PC-3 (cell line): ENCODE results near the gene SLC16A8. TPM values are rescaled to one million over a fixed set of nuclear protein-coding genes. Genes with fewer than 3 reads are reported as not detected.

Source experiments
- ATAC-seq: fragments of 200-7000 bp; cut with Tn5 transposase; 2 replicates; pipeline ENCODE4 v1.9.1; 2020; ENCODE audit warnings: mild to moderate bottlenecking, moderate library complexity
- BruUV-seq: library from RNA; stranded (reverse); fragments of 400-500 nt; replicated peaks from 2 replicates; lab custom pipeline; 2021; lab: Mats Ljungman, UMichigan
- CTCF ChIA-PET: fragments of 300-600 bp; sonication (Branson Sonifier 250); formaldehyde crosslinking; loops from one replicate; lab custom pipeline; 2022; ENCODE audit warnings: antibody characterized with exemption; lab: Charles Lee
- POLR2A ChIA-PET: fragments of 300-600 bp; sonication (Branson Sonifier 250); formaldehyde crosslinking; loops from one replicate; lab custom pipeline; 2022; ENCODE audit warnings: antibody characterized with exemption; ENCODE audit not compliant: unreplicated experiment; lab: Charles Lee
- DNase-seq: peaks from one replicate; pipeline ENCODE4 v3.0.0-alpha.2; 2015
- H2AFZ ChIP-seq: fragments of 300-600 bp; sonication (generic); 2 replicates; pipeline ENCODE4 v1.6.0; 2016; ENCODE audit warnings: antibody characterized with exemption, low read length
- H3F3A ChIP-seq: fragments of 300-600 bp; sonication (generic); one replicate; pipeline ENCODE4 v1.6.0; 2017; ENCODE audit warnings: antibody characterized with exemption, low read length, control low read depth, mild to moderate bottlenecking; ENCODE audit not compliant: unreplicated experiment
- H3K27ac ChIP-seq: fragments of 300-600 bp; sonication (generic); 2 replicates; pipeline ENCODE4 v1.5.1; 2016; ENCODE audit warnings: mild to moderate bottlenecking, low read length
- H3K27me3 ChIP-seq: fragments of 300-600 bp; sonication (generic); 2 replicates; pipeline ENCODE4 v1.6.1; 2016; ENCODE audit warnings: low read length, mixed read lengths
- H3K36me3 ChIP-seq: fragments of 300-600 bp; sonication (generic); 2 replicates; pipeline ENCODE4 v1.6.1; 2016; ENCODE audit warnings: low read depth, mixed run types, low read length, mixed read lengths
- H3K4me1 ChIP-seq: fragments of 300-600 bp; sonication (generic); 2 replicates; pipeline ENCODE4 v1.5.1; 2016; ENCODE audit warnings: low read length; ENCODE audit not compliant: insufficient read depth
- H3K4me2 ChIP-seq: fragments of 300-600 bp; sonication (generic); 2 replicates; pipeline ENCODE4 v1.6.0; 2016; ENCODE audit warnings: low read length
- H3K4me3 ChIP-seq: fragments of 300-600 bp; sonication (generic); 2 replicates; pipeline ENCODE4 v1.5.1; 2016; ENCODE audit warnings: mild to moderate bottlenecking, low read length, mixed read lengths
- H3K79me2 ChIP-seq: fragments of 300-600 bp; sonication (generic); 2 replicates; pipeline ENCODE4 v1.6.1; 2017; ENCODE audit warnings: low read length, mixed read lengths
- H3K9ac ChIP-seq: fragments of 300-600 bp; sonication (generic); 2 replicates; pipeline ENCODE4 v1.6.0; 2016; ENCODE audit warnings: mild to moderate bottlenecking, low read length
- H3K9me2 ChIP-seq: fragments of 300-600 bp; sonication (generic); replicated peaks from 2 replicates; pipeline ENCODE4 v1.6.1; 2016; ENCODE audit warnings: mixed run types, low read length, mixed read lengths
- H3K9me3 ChIP-seq: fragments of 300-600 bp; sonication (generic); 2 replicates; pipeline ENCODE4 v1.6.1; 2016; ENCODE audit warnings: low read length, mixed read lengths
- H4K20me1 ChIP-seq: fragments of 300-600 bp; sonication (generic); 2 replicates; pipeline ENCODE4 v1.6.1; 2016; ENCODE audit warnings: low read length, mixed read lengths
- EZH2 ChIP-seq: fragments of 300-600 bp; sonication (generic); IDR thresholded peaks from one replicate; pipeline ENCODE4 v1.6.1; 2017; ENCODE audit warnings: antibody characterized with exemption, mild to moderate bottlenecking, low read length; ENCODE audit not compliant: unreplicated experiment
- EZH2phosphoT487 ChIP-seq: fragments of 300-600 bp; sonication (generic); IDR thresholded peaks from 2 replicates; pipeline ENCODE4 v1.6.1; 2018; ENCODE audit warnings: mild to moderate bottlenecking, antibody characterized with exemption, low read length, borderline replicate concordance
- intact Hi-C: fragments of 100-400 bp; cut with micrococcal nuclease; formaldehyde crosslinking; loops from 2 replicates; pipeline ENCODE4 v1.9.0; 2023
- total RNA-seq: library from RNA; depleted of rRNA; stranded (reverse); fragments of >200 nt; gene quantifications from 2 replicates; pipeline ENCODE4 v1.2.3, GENCODE V29; 2014
- TF ChIP-seq, protein P1 (sequence below): fragments of 300-600 bp; sonication (generic); conservative IDR thresholded peaks from 2 replicates; pipeline ENCODE4 v1.5.1; 2017; ENCODE audit warnings: antibody characterized with exemption, low read depth, mild to moderate bottlenecking, low read length

SLC16A8 gene
- total RNA-seq, 1 experiment from 2014 or later, result not detected

DNA sequence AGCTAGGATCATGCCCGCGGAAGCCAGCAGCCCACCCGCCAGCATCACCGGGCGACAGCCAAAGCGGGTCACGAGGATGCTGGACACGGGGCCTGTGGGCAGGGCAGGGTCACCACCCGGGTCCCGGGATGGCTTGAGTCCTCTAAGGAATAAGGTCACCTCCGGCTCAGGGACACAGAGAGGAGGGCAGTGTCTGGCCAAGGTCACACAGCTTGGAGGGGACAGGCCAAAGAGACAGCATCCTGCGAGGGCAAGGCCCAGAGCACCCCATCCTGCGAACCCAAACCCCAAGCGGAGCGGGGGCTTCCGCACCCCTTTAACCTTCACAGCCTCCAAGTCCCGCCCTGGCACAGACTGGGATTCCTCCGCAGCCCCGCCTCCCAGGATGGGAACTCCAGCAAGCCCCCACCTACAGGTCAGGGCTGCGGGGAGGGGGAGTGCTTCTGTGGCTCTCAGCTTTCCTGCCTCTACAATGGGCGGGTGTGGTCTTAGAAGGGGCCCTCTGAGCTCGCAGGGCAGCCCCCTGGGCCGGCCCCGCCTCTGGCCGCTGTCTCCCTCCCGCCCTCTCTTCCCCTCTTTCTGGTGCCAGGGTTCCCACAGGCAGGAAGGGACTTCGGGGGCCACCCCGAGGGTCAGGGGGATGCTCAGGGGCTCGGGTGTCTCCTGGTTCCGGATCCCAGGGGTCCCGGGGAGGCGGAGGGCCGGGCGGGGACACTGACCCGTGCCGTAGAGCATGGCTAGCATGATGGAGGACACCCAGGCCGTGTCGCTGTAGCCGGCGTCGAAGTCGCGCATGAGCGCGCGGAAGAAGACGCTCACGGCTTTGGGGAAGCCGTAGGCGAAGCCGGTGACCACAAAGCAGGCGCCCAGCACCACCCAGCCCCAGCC lies 1.8 kb downstream of the SLC16A8 start:
- no peaks in the 10 kb centered on the region for H4K20me1 ChIP-seq
- ChIA-PET POLR2A (no interaction called here), CTCF (no interaction called here)
- no peak overlapping the region for H3K27ac ChIP-seq
- no peak overlapping the region for H3K4me3 ChIP-seq
- no peaks in the 10 kb centered on the region for H3K9me2 ChIP-seq
- H3K36me3 ChIP-seq, result no peaks in the 10 kb centered on the region
- BruUV-seq, result no TSS peak
- H3K4me1 ChIP-seq, result no peaks in the 10 kb centered on the region
- intact Hi-C loops, result no loop called here
- no peaks in the 10 kb centered on the region for H3F3A ChIP-seq
- H3K79me2 ChIP-seq, result no peaks in the 10 kb centered on the region
- TF ChIP-seq, protein P1, sequence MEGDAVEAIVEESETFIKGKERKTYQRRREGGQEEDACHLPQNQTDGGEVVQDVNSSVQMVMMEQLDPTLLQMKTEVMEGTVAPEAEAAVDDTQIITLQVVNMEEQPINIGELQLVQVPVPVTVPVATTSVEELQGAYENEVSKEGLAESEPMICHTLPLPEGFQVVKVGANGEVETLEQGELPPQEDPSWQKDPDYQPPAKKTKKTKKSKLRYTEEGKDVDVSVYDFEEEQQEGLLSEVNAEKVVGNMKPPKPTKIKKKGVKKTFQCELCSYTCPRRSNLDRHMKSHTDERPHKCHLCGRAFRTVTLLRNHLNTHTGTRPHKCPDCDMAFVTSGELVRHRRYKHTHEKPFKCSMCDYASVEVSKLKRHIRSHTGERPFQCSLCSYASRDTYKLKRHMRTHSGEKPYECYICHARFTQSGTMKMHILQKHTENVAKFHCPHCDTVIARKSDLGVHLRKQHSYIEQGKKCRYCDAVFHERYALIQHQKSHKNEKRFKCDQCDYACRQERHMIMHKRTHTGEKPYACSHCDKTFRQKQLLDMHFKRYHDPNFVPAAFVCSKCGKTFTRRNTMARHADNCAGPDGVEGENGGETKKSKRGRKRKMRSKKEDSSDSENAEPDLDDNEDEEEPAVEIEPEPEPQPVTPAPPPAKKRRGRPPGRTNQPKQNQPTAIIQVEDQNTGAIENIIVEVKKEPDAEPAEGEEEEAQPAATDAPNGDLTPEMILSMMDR, result no peak
- TF ChIP-seq EZH2 (no peak), EZH2phosphoT487 (no peak)
- no peak overlapping the region for H2AFZ ChIP-seq
- H3K9me3 ChIP-seq, result no peaks in the 10 kb centered on the region
- no peaks in the 10 kb centered on the region for H3K27me3 ChIP-seq
- H3K4me2 ChIP-seq, result peak overlapping the region; percentile 59; the same call in 1 of the 2 replicates
- no peak overlapping the region for H3K9ac ChIP-seq
- no peak for ATAC-seq
- no peak for DNase-seq

DNA sequence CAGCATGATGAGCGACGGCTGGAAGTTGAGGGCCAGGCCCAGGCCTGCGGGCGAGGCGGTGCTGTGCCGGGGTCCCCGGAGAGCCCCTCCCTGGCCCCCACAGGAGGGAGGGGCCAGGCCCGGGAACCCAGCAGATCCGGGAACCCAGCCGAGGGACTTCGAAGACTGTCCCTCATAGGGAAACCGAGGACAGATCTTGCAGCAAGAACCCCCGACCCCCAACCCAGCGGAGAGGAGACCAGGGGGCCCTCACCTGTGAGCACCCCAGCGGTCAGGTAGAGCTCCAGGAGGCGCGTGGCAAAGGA lies 2.4 kb downstream of the SLC16A8 start:
- no peak overlapping the region for H3K9ac ChIP-seq
- H3K36me3 ChIP-seq, result no peaks in the 10 kb centered on the region
- no peaks in the 10 kb centered on the region for H4K20me1 ChIP-seq
- no peak overlapping the region for H2AFZ ChIP-seq
- no peaks in the 10 kb centered on the region for H3K9me3 ChIP-seq
- no TSS peak for BruUV-seq
- DNase-seq (no peak), ATAC-seq (no peak)
- H3K27ac ChIP-seq, result no peak overlapping the region
- no peaks in the 10 kb centered on the region for H3F3A ChIP-seq
- H3K4me2 ChIP-seq, result peak overlapping the region; percentile 59
- H3K4me1 ChIP-seq, result no peaks in the 10 kb centered on the region
- H3K79me2 ChIP-seq, result no peaks in the 10 kb centered on the region
- TF ChIP-seq EZH2phosphoT487 (no peak), EZH2 (no peak)
- TF ChIP-seq, protein P1, result no peak
- ChIA-PET CTCF (no interaction called here), POLR2A (no interaction called here)
- no peaks in the 10 kb centered on the region for H3K9me2 ChIP-seq
- H3K4me3 ChIP-seq, result no peak overlapping the region
- intact Hi-C loops, result no loop called here
- H3K27me3 ChIP-seq, result no peaks in the 10 kb centered on the region
